ENCODE measurements around the gene MAP2K5.
A peak's percentile ranks its signal among the peaks of the same experiment; 100 is the strongest.
"Not testable (repeated sequence)": the region's sequence is repeated elsewhere in the genome, so short reads cannot be mapped to it uniquely, and the experiment has no call there.

Gene MAP2K5

DNA sequence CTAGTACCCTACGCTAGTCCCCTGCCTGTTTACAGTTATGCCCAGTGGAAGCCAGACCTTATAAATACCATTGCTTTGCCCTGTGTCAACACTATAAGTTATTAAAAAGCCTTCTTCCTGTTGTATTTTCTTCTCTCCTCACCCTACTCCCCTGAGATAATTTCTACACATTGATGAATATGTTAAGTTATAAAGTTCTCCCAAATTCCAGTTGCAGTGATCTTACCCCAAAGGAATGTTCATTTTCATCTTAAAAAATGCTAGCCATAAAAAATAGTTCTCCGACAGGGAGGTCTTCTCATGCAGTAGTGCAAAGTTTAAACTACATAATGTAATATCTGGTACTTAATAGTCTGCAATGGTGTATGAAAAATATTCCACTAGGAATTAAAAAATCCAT lies 58.6 kb downstream of the MAP2K5 start:
- no peak for DNase-seq (ENCODE audit: low spot score)

- no peak for DNase-seq (ENCODE audit: low spot score)
Observed at GRCh38 chr15:67603063-67603462, 60.6 kb downstream of the MAP2K5 start.

- no peak for DNase-seq (ENCODE audit: low spot score)
Observed at GRCh38 chr15:67605871-67606270, 63.4 kb downstream of the MAP2K5 start.

GRCh38 chr15:67606742-67607141 lies 64.2 kb downstream of the MAP2K5 start:
- DNase-seq (ENCODE audit: low spot score), result no peak

- DNase-seq (ENCODE audit: low spot score), result no peak
Observed at GRCh38 chr15:67607329-67607728, 64.8 kb downstream of the MAP2K5 start.

DNA sequence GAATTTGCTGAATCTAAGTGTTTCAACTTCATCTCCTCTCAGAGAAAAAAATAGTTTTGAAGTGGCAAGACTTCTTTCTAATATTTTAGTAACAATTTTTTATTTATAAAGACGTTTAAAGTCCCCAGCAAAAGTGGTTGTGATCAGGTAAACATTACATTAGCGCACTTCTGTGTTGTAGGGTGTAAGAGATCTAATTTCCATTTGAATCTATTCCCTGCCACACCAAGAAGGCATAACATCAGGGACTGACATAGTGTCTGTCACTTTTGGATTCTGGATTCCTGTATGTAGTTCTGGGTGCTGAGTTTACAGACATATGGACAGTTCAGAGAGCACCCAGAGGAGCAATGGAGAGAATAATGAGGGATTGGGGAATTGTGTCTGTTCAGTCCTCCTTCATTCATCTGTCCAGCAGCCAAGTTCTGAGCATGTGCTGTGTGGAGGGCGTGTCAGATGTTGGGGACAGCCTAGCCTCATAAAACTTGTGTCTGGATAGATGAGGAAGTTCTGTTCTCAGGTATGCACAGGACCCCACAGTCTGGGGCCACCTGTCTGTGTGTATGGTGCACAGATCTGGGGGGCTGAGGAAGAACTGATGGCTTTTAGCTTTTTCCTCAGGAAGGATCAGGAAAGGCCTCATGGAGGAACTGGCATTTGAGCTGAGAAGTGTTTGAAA lies 65.6 kb downstream of the MAP2K5 start:
- no peak for DNase-seq (ENCODE audit: low spot score)

DNA sequence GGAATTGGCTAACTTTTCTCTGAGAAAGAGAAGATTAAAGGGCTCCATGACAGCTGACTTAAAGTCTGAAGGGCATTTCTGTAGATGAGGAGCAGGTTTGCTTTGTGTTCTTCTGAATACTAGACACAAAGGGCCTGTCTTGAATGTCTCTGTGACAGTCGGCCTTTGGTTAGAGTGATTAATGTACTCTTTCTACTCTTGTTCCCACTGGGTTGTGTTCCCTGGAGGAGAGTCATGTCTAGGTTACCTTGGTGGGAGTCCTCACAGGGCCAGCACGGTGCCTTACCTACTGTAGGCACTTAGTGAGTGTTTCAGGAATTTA lies 66.1 kb downstream of the MAP2K5 start:
- DNase-seq (ENCODE audit: low spot score), result no peak

- no peak for DNase-seq (ENCODE audit: low spot score)
Observed at GRCh38 chr15:67611370-67612369, 69.2 kb downstream of the MAP2K5 start.

DNA sequence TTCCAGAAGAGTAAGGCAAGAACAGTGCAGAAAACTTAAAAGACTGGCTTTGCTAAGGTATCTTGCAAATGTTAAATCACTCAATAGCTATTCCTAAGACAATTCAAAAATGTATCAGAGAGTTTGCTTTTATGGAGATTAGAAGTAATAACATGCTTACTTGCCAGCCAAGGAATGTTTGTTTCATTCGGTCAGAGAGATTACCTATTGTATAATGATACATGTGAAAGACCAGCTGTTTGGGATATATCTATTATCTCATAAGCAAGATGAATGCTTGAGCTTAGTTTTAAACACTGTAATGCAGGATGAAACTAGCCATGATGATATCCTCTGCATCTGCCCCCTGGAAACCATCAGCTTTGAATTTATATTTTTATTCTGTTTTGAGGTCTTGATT lies 70.7 kb downstream of the MAP2K5 start:
- no peak for DNase-seq (ENCODE audit: low spot score)

DNA sequence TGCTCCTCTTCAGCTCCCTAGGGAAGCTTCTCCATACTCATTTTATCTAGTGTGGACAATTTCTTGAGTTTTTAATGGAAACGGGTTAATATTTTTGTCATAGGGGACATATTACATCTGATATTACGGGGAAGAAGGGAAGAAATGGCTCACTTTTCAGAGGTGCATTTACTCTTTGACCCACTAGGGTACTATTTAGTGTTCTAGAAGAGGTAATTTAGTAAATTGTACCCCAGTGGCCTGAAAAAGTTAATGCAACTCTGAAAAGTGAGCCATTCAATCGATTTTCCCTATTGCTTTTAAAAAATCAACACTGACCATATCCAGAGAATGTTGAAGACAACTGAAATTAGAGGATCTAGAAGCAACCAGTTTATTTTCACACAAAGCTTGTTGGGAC lies 71.2 kb downstream of the MAP2K5 start:
- no peak for DNase-seq (ENCODE audit: low spot score)

GRCh38 chr15:67615131-67615534 lies 72.6 kb downstream of the MAP2K5 start:
- DNase-seq (ENCODE audit: low spot score), result peak; percentile 37

DNA sequence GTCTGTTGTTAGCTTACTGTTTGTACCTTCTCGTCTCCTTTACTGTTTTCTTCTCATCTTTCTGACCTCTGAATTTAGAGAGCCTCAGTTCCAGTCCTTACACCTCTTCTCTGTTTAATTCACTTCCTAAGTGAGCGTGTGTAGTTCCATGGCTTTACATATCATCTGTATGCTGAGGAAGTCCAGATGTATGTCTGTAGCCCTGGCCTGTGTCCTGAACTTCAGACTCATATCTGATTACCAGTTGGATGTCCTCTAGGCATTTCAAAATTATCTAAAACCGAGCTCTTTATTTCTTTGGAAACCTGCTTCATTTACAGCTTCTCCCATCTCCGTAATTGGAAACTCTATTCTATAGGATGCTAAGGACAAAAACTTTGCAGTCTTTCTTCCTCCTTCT lies 75.8 kb downstream of the MAP2K5 start:
- no peak for DNase-seq (ENCODE audit: low spot score)

DNA sequence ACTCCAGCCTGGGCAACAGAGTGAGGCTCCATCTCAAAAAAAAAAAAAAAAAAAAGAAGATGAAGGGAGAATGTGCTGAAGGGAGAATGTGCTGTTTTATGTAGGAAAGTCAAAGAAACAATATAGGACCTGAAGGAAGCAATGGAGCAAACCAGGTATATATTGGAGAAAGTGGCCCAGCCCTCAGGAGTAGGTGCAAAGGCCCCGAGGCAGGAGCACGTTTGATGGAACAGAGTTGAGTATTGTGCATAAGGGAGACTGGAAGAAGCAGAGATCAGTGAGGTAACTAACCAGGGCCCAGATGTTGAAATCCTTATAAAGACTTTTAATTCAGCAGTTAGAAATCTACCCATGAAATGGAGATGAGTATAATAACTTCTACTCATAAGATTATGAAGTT lies 79.6 kb downstream of the MAP2K5 start:
- DNase-seq (ENCODE audit: low spot score), result no peak

DNA sequence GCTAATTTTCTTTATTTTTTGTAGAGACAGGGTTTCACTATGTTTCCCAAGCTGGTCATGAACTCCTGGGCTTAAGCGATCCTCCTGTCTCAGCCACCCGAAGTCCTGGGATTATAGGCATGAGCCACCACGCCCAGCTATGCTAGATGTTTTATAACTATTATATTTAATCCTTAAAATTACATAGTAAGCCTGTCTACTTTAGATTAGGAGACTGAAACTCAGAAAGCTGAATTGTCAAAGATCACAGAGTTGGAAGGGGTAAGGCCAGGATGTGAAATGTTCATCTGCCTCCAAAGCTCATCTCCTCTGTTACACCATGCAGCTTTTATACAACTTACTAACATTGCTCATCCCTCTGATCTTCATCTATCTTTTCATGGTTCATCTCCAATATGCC lies 89.8 kb downstream of the MAP2K5 start:
- no peak for DNase-seq (ENCODE audit: low spot score)

GRCh38 chr15:67635950-67636349 lies 93.4 kb downstream of the MAP2K5 start:
- not testable (repeated sequence) for DNase-seq (ENCODE audit: low spot score)

DNA sequence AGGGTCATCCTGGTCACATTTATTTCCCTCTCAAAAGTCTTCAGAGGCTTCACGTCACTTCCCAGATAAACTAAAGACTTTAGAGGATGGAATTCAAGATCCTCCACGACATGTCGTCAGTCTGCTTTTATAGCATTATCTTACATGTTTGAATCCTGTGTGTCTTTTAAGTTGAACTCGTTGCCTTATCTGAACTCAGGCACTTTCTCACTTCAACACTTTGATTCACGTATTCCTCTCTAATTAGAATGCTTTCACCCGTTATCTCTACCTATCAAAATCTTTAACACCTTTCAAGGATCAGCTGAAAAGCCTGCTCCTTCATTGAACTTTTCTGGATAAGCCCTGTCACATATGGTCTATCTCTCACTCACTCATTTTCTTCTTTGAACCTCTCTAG lies 97.1 kb downstream of the MAP2K5 start:
- DNase-seq (ENCODE audit: low spot score), result no peak

- no peak for DNase-seq (ENCODE audit: low spot score)
Observed at GRCh38 chr15:67641453-67641852, 99.0 kb downstream of the MAP2K5 start.

DNA sequence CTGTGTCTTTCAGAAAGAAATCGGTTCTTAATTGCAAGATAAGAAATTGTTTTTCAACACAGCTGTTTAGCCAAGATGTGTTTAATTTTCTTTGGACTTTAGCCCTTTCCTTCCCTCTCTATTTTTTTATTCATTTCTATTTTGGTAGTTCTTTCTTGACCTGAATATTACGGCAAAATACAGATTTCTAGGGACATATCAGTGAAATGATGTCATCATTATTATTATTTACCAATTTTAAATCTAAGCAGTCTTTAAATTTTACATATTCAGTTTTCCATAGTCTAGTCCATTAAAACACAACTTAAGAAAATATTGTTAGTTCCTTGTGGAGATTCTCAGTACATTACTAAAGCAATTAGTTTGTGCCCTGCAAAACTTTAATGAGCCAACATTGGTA lies 104.3 kb downstream of the MAP2K5 start:
- DNase-seq (ENCODE audit: low spot score), result no peak

GRCh38 chr15:67652586-67652985 lies 110.1 kb downstream of the MAP2K5 start:
- no peak for DNase-seq (ENCODE audit: low spot score)

DNA sequence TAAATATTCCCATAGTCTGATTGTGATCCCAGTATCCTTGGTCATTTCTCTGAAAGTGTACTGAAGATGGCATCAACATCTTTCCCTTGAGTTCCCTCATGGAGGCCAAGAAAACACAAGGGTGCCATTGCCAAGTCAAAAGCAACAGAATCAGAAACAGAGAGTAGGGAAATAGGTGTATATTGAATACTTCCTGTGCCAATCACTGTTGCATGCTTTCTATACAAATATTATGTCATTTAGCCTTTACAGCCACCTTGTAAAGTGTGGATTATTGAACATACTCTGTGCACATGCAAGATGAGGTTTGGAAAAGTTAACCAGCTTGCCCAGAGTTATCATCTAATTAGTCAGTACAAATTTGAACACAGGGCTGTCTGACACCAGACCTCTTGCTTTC lies 117.9 kb downstream of the MAP2K5 start:
- DNase-seq (ENCODE audit: low spot score), result no peak

DNA sequence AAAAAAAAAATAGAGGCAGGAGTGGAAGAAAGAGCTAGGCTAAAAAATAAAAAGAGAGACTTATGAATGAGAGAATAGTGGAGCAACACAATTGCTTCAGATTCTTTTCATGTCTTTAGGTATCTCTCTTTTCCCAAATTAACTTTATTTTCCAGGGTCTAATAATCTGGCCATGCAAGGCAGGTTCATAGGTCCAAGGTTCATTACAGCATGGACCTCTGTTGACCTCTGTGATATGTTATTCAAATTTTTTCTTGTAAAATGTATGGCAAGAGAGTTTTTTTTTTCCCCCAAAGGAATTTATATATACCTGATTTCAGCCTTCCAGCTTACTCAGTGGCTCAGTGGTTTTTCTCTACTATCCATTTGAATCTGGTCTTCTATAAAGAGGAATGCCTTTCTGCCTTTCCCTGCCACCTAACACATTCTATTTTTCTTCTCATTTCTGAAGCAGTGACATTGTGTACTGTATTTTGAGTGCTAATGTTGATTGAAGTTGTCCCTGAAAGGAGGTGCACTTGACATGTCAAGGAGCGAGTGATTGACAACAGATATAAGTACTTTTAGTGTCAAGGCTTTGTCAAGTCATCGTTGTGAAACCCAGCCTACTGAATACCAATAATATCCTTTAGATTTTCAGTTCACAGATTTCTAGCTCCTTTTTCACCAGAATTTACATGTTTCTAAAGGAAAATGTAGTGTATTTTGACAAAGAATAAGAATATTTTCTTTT lies 118.5 kb downstream of the MAP2K5 start:
- DNase-seq (ENCODE audit: low spot score), result no peak

DNA sequence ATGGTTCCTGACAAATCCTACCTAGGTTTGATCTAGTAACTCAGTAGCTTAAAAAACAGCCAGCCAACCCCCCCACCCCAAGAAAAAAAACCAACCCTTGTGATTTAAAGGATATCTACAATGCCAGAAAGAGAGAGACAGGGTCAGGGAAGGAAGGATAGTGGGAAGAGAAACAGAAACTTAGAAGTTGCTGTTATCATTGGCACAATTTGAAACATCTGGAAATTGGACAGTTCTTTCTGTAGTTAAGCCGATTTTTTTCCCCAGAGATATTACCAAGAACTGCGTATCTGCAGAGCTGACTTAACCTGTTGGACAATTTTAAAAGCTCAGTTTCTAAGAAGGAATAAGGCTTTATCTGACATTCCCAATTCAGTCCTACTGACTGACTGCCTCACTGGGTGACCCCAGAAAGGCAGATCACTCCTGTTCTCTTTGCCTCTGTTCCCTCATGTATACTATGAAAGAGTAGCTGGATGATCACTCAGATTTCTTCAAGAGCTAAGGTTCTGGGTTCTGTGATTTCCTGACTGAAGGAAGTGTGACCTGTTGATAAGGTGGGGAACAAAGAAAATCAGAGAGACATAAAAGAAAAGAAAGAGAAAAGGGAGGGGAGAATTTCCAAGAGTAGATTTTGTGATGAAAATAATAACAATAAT lies 128.3 kb downstream of the MAP2K5 start:
- DNase-seq (ENCODE audit: low spot score), result no peak

All from HuH-7 (cell line).